Measurements from ENCODE around the gene IL6ST.

Gene IL6ST

GRCh38 chr5:55985181-55985580 is 9.6 kb downstream of the IL6ST start:
- no peak overlapping the region for H3K4me3 ChIP-seq (replicated peaks in 1 of 2; ENCODE audit: low read depth in 2 of 2, low read length in 2 of 2)
- DNase-seq (ENCODE audit: low read depth in 2 of 2) = no peak
- TF ChIP-seq CTCF (IDR thresholded peaks at IDR 0.05; ENCODE audit: low read depth, low read length) = no peak

GRCh38 chr5:55983986-55984385 is 10.8 kb downstream of the IL6ST start:
- H3K4me3 ChIP-seq (replicated peaks in 1 of 2; ENCODE audit: low read depth in 2 of 2, low read length in 2 of 2) = no peak overlapping the region
- no peak for DNase-seq (ENCODE audit: low read depth in 2 of 2)
- TF ChIP-seq CTCF (IDR thresholded peaks at IDR 0.05; ENCODE audit: low read depth, low read length) = no peak

GRCh38 chr5:55982957-55983381 is 11.8 kb downstream of the IL6ST start:
- DNase-seq (ENCODE audit: low read depth in 2 of 2) = no peak
- H3K4me3 ChIP-seq (replicated peaks in 1 of 2; ENCODE audit: low read depth in 2 of 2, low read length in 2 of 2) = no peak overlapping the region
- no peak for TF ChIP-seq CTCF (IDR thresholded peaks at IDR 0.05; ENCODE audit: low read depth, low read length)

- DNase-seq (ENCODE audit: low read depth in 2 of 2) = no peak
- no peak for TF ChIP-seq CTCF (IDR thresholded peaks at IDR 0.05; ENCODE audit: low read depth, low read length)
- no peak overlapping the region for H3K4me3 ChIP-seq (replicated peaks in 1 of 2; ENCODE audit: low read depth in 2 of 2, low read length in 2 of 2)
These were observed 21.5 kb downstream of the IL6ST start for GRCh38 chr5:55973296-55973695.

GRCh38 chr5:55969956-55970355 is 24.8 kb downstream of the IL6ST start:
- TF ChIP-seq CTCF (IDR thresholded peaks at IDR 0.05; ENCODE audit: low read depth, low read length) = no peak
- no peak overlapping the region for H3K4me3 ChIP-seq (replicated peaks in 1 of 2; ENCODE audit: low read depth in 2 of 2, low read length in 2 of 2)
- peak; percentile 33 to 52 for DNase-seq (ENCODE audit: low read depth in 2 of 2)

GRCh38 chr5:55966284-55966683 is 28.5 kb downstream of the IL6ST start:
- TF ChIP-seq CTCF (IDR thresholded peaks at IDR 0.05; ENCODE audit: low read depth, low read length) = no peak
- H3K4me3 ChIP-seq (replicated peaks in 1 of 2; ENCODE audit: low read depth in 2 of 2, low read length in 2 of 2) = no peak overlapping the region

GRCh38 chr5:55965525-55965924 is 29.2 kb downstream of the IL6ST start:
- no peak for DNase-seq (ENCODE audit: low read depth in 2 of 2)
- no peak for TF ChIP-seq CTCF (IDR thresholded peaks at IDR 0.05; ENCODE audit: low read depth, low read length)
- H3K4me3 ChIP-seq (replicated peaks in 1 of 2; ENCODE audit: low read depth in 2 of 2, low read length in 2 of 2) = no peak overlapping the region

More at GRCh38 chr5:55966284-55966683, 28.5 kb downstream of the IL6ST start:
- no peak for DNase-seq (ENCODE audit: low read depth in 2 of 2)
